HUES48 (cell line): ENCODE measurements around the gene CARNS1.

ENCODE experiments used
- H3K27ac ChIP-seq: one replicate; pipeline ENCODE4 v1.7.0; 2013; ENCODE audit warnings: low read depth, low read length, inconsistent platforms
- H3K27me3 ChIP-seq: 2 replicates; pipeline ENCODE4 v1.6.1; 2013; ENCODE audit warnings: mild to moderate bottlenecking, low read length; ENCODE audit not compliant: control insufficient read depth, insufficient read depth
- H3K36me3 ChIP-seq: 2 replicates; pipeline ENCODE4 v1.6.1; 2013; ENCODE audit warnings: low read length; ENCODE audit not compliant: control insufficient read depth, insufficient read depth
- H3K4me1 ChIP-seq: 2 replicates; pipeline ENCODE4 v1.6.1; 2013; ENCODE audit warnings: mild to moderate bottlenecking, low read length; ENCODE audit not compliant: control insufficient read depth, insufficient read depth
- H3K4me3 ChIP-seq: 2 replicates; pipeline ENCODE4 v1.5.1; 2013; ENCODE audit warnings: mild to moderate bottlenecking, low read depth, low read length
- H3K9ac ChIP-seq: 2 replicates; pipeline ENCODE4 v1.6.1; 2013; ENCODE audit warnings: mild to moderate bottlenecking, low read depth, low read length, moderate library complexity
- H3K9me3 ChIP-seq: 2 replicates; pipeline ENCODE4 v1.6.1; 2013; ENCODE audit warnings: low read length; ENCODE audit not compliant: control insufficient read depth, insufficient read depth

The CARNS1 gene

GRCh38 chr11:67391304-67392182 is 23.9 kb upstream of the CARNS1 start, which contains the start of gene RAD9A:
TSS of gene RAD9A (plus strand) at chr11:67391986. CDS start at chr11:67392045, 59 bp downstream.
- no peaks in the 10 kb centered on the region for H3K27me3 ChIP-seq
- peak within 1 kb of the TSS; percentile 86 for H3K9ac ChIP-seq

GRCh38 chr11:67392183-67392715 is 23.2 kb upstream of the CARNS1 start:
- Histone ChIP-seq H3K27me3 (no peaks in the 10 kb centered on the region), H3K36me3 (peaks cover 25% of the 10 kb centered on the region), H3K9me3 (no peaks in the 10 kb centered on the region), H3K9ac (peak overlapping the region; percentile 66; the same call in 1 of the 2 replicates), H3K27ac (no peak overlapping the region), H3K4me3 (peak overlapping the region; percentile 88), H3K4me1 (peaks cover 10% of the 10 kb centered on the region)

More at GRCh38 chr11:67391304-67392182, 23.9 kb upstream of the CARNS1 start, which contains the start of gene RAD9A:
- peak within 1 kb of the TSS; percentile 88 for H3K4me3 ChIP-seq
- H3K36me3 ChIP-seq, result peaks cover 24% of the 10 kb centered on the region
- H3K4me1 ChIP-seq, result peaks cover 16% of the 10 kb centered on the region
- no peaks in the 10 kb centered on the region for H3K9me3 ChIP-seq
- peak within 1 kb of the TSS; percentile 68 for H3K27ac ChIP-seq

- Histone ChIP-seq H3K9me3 (no peaks in the 10 kb centered on the region), H3K9ac (no peak overlapping the region), H3K4me3 (no peak overlapping the region), H3K27ac (no peak overlapping the region), H3K36me3 (peaks cover 37% of the 10 kb centered on the region), H3K27me3 (no peaks in the 10 kb centered on the region), H3K4me1 (peaks cover 6% of the 10 kb centered on the region; the same call in 1 of the 2 replicates)
Measured at GRCh38 chr11:67393437-67393836, 22.0 kb upstream of the CARNS1 start.

GRCh38 chr11:67393990-67394389 is 21.5 kb upstream of the CARNS1 start:
- Histone ChIP-seq H3K9me3 (no peaks in the 10 kb centered on the region), H3K27ac (no peak overlapping the region), H3K27me3 (no peaks in the 10 kb centered on the region), H3K4me3 (no peak overlapping the region), H3K9ac (no peak overlapping the region), H3K36me3 (peaks cover 43% of the 10 kb centered on the region), H3K4me1 (peaks cover 6% of the 10 kb centered on the region; the same call in 1 of the 2 replicates)

GRCh38 chr11:67395555-67396258 is 19.8 kb upstream of the CARNS1 start:
- H3K27ac ChIP-seq, result no peak overlapping the region
- H3K9me3 ChIP-seq, result no peaks in the 10 kb centered on the region
- H3K4me1 ChIP-seq, result peaks cover 9% of the 10 kb centered on the region; the same call in 1 of the 2 replicates
- H3K9ac ChIP-seq, result no peak overlapping the region
- H3K36me3 ChIP-seq, result peaks cover 56% of the 10 kb centered on the region
- H3K27me3 ChIP-seq, result no peaks in the 10 kb centered on the region
- H3K4me3 ChIP-seq, result no peak overlapping the region

GRCh38 chr11:67396259-67396581 is 19.3 kb upstream of the CARNS1 start:
- H3K36me3 ChIP-seq, result peaks cover 56% of the 10 kb centered on the region

GRCh38 chr11:67396587-67397389 is 18.7 kb upstream of the CARNS1 start:
- H3K27ac ChIP-seq, result peak overlapping the region; percentile 33
- peaks cover 56% of the 10 kb centered on the region for H3K36me3 ChIP-seq
- H3K4me1 ChIP-seq, result peaks cover 11% of the 10 kb centered on the region; the same call in 1 of the 2 replicates
- H3K27me3 ChIP-seq, result no peaks in the 10 kb centered on the region
- no peak overlapping the region for H3K4me3 ChIP-seq
- H3K9ac ChIP-seq, result no peak overlapping the region
- H3K9me3 ChIP-seq, result no peaks in the 10 kb centered on the region

More at GRCh38 chr11:67396259-67396581, 19.3 kb upstream of the CARNS1 start:
- Histone ChIP-seq H3K27me3 (no peaks in the 10 kb centered on the region), H3K9ac (no peak overlapping the region), H3K27ac (no peak overlapping the region), H3K9me3 (no peaks in the 10 kb centered on the region), H3K4me3 (no peak overlapping the region), H3K4me1 (peaks cover 11% of the 10 kb centered on the region; the same call in 1 of the 2 replicates)

GRCh38 chr11:67397536-67397935 is 17.9 kb upstream of the CARNS1 start:
- Histone ChIP-seq H3K36me3 (peaks cover 56% of the 10 kb centered on the region), H3K9ac (no peak overlapping the region), H3K27ac (peak overlapping the region; percentile 10), H3K9me3 (no peaks in the 10 kb centered on the region), H3K4me3 (no peak overlapping the region), H3K4me1 (peaks cover 10% of the 10 kb centered on the region), H3K27me3 (no peaks in the 10 kb centered on the region)

- no peak overlapping the region for H3K9ac ChIP-seq
- H3K4me1 ChIP-seq, result peaks cover 9% of the 10 kb centered on the region; the same call in 1 of the 2 replicates
- no peaks in the 10 kb centered on the region for H3K9me3 ChIP-seq
- H3K27me3 ChIP-seq, result no peaks in the 10 kb centered on the region
- H3K4me3 ChIP-seq, result no peak overlapping the region
- peaks cover 56% of the 10 kb centered on the region for H3K36me3 ChIP-seq
- H3K27ac ChIP-seq, result no peak overlapping the region
Measured at GRCh38 chr11:67397986-67398660, 17.4 kb upstream of the CARNS1 start.
